ENCODE data around the gene TMEM47.

The TMEM47 gene

DNA sequence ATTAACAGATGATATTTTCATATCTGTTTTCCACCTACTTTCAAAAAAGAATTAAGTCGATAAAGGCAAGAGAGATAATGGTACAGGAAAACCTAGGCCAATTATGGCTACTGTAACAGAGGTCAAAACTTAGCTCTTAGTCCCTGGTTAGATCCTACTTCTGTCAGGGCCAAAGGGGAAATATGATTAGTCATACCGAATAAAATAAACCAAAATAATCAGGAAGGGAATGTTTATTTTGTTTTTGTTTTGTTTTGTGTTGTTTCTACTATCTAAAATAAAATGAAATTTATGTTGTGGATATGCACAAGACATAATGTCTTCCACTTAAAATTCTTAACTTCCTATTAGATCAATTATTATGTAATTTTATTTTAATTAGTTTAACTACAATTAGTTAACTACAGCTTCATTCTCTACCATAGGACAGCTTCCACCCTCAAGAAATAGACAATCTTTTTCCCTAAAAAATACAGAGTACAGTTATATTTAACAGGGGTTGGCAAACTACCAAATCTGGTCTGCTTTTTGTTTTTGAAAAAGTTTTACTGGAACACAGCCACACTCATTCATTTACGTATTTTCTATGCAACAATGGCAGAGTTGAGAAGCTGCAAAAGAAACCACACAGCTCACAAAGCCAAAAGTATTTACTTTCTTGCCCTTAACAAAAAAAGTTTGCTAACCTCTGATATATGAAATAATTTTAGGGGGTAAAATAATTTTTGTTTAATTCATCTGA lies 25.4 kb downstream of the TMEM47 start:
- no peaks in the 10 kb centered on the region for H3K27me3 ChIP-seq (ENCODE audit: insufficient read depth, insufficient read length)
- no peaks in the 10 kb centered on the region for H3K4me1 ChIP-seq (ENCODE audit: insufficient read depth, insufficient read length)
- TF ChIP-seq YY1 (IDR thresholded peaks at IDR 0.05; ENCODE audit: insufficient read depth, insufficient read length) (no peak), ZNF274 (IDR thresholded peaks at IDR 0.05; ENCODE audit: low read depth, low read length) (no peak), SUZ12 (IDR thresholded peaks at IDR 0.05; ENCODE audit: extremely low read depth, insufficient read depth, insufficient read length) (no peak)
- H3K4me3 ChIP-seq (ENCODE audit: insufficient read length, low read depth): no peak overlapping the region
- H3K9me3 ChIP-seq (ENCODE audit: insufficient read depth, low read length): no peaks in the 10 kb centered on the region
- H3K9ac ChIP-seq (ENCODE audit: insufficient read length, low read depth): no peak overlapping the region
- DNase-seq (ENCODE audit: low read depth, low spot score): no peak
- H3K36me3 ChIP-seq (ENCODE audit: insufficient read depth, insufficient read length, low read length): no peaks in the 10 kb centered on the region

DNA sequence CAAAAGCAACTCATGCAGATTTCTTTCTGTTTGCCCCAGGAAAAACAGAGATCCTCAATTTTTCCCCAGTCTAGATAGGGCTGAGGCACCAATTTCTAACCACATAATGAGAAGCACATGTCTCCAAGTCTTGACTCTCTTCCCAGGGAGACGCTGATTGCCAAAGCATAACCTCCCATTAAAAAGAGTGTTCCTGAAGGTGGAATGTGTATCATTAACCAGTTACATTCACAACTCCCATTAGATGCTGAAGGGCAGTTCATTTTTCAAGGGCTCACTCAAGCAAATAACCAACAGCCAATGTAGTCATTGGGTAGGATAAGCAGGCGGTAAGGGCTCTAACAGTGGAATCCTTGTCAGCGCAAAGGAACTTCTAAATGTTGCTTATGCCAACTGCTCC lies 27.5 kb downstream of the TMEM47 start:
- H3K4me1 ChIP-seq (ENCODE audit: insufficient read depth, insufficient read length): no peaks in the 10 kb centered on the region
- no peak overlapping the region for H3K9ac ChIP-seq (ENCODE audit: insufficient read length, low read depth)
- H3K4me3 ChIP-seq (ENCODE audit: insufficient read length, low read depth): no peak overlapping the region
- no peaks in the 10 kb centered on the region for H3K27me3 ChIP-seq (ENCODE audit: insufficient read depth, insufficient read length)
- DNase-seq (ENCODE audit: low read depth, low spot score): no peak
- H3K9me3 ChIP-seq (ENCODE audit: insufficient read depth, low read length): no peaks in the 10 kb centered on the region
- no peaks in the 10 kb centered on the region for H3K36me3 ChIP-seq (ENCODE audit: insufficient read depth, insufficient read length, low read length)
- TF ChIP-seq YY1 (IDR thresholded peaks at IDR 0.05; ENCODE audit: insufficient read depth, insufficient read length) (no peak), SUZ12 (IDR thresholded peaks at IDR 0.05; ENCODE audit: extremely low read depth, insufficient read depth, insufficient read length) (no peak), ZNF274 (IDR thresholded peaks at IDR 0.05; ENCODE audit: low read depth, low read length) (no peak)

DNA sequence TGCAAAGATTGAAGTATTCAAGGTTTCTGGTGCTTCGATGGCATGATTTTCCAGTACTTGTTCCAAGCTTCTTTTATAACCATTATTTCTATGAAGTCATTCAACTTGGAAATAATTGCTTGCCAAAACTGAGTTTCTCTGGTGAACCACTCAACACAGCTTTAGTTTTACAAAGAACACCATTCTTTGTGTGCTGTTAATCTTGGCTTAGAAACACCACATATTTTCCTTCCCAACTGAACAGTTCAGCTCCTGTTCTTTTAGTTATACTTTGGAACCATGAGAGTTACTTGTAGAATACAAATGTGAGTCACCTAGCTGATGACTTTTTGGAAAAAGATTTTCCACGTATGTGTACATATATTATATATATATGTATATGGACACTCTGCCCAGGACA lies 32.7 kb downstream of the TMEM47 start:
- DNase-seq (ENCODE audit: low read depth, low spot score): no peak
- no peaks in the 10 kb centered on the region for H3K27me3 ChIP-seq (ENCODE audit: insufficient read depth, insufficient read length)
- H3K4me3 ChIP-seq (ENCODE audit: insufficient read length, low read depth): no peak overlapping the region
- H3K9ac ChIP-seq (ENCODE audit: insufficient read length, low read depth): no peak overlapping the region
- TF ChIP-seq SUZ12 (IDR thresholded peaks at IDR 0.05; ENCODE audit: extremely low read depth, insufficient read depth, insufficient read length) (no peak), ZNF274 (IDR thresholded peaks at IDR 0.05; ENCODE audit: low read depth, low read length) (no peak), YY1 (IDR thresholded peaks at IDR 0.05; ENCODE audit: insufficient read depth, insufficient read length) (no peak)
- no peaks in the 10 kb centered on the region for H3K4me1 ChIP-seq (ENCODE audit: insufficient read depth, insufficient read length)
- no peaks in the 10 kb centered on the region for H3K36me3 ChIP-seq (ENCODE audit: insufficient read depth, insufficient read length, low read length)
- no peaks in the 10 kb centered on the region for H3K9me3 ChIP-seq (ENCODE audit: insufficient read depth, low read length)

DNA sequence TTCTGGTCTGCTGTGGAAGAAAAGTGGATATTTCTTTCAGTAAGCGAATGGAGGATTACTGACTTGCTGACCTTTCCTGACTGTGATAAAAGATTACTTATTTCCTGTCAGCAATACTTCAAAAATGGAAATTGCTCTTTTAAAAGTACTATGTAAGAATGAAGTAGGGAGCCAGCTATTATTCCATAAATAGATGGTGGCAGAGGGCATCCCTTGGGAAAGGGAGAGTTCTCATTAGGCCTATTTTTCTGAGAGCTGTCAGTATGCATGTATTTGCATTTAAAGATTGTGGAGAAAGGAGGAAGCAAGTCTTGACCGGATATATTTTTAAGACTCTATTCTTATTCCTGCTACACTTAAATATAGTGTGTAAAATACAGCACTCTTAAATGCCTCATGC lies 37.2 kb downstream of the TMEM47 start:
- Histone ChIP-seq H3K4me3 (ENCODE audit: insufficient read length, low read depth) (no peak overlapping the region), H3K4me1 (ENCODE audit: insufficient read depth, insufficient read length) (no peaks in the 10 kb centered on the region), H3K9ac (ENCODE audit: insufficient read length, low read depth) (no peak overlapping the region), H3K27me3 (ENCODE audit: insufficient read depth, insufficient read length) (no peaks in the 10 kb centered on the region), H3K9me3 (ENCODE audit: insufficient read depth, low read length) (peaks cover 7% of the 10 kb centered on the region; the same call in 1 of the 2 replicates), H3K36me3 (ENCODE audit: insufficient read depth, insufficient read length, low read length) (no peaks in the 10 kb centered on the region)
- no peak for DNase-seq (ENCODE audit: low read depth, low spot score)
- TF ChIP-seq YY1 (IDR thresholded peaks at IDR 0.05; ENCODE audit: insufficient read depth, insufficient read length) (no peak), ZNF274 (IDR thresholded peaks at IDR 0.05; ENCODE audit: low read depth, low read length) (no peak), SUZ12 (IDR thresholded peaks at IDR 0.05; ENCODE audit: extremely low read depth, insufficient read depth, insufficient read length) (no peak)

GRCh38 chrX:34612036-34612435 lies 45.0 kb downstream of the TMEM47 start:
- H3K36me3 ChIP-seq (ENCODE audit: insufficient read depth, insufficient read length, low read length): no peaks in the 10 kb centered on the region
- peaks cover 10% of the 10 kb centered on the region; the same call in 1 of the 2 replicates for H3K9me3 ChIP-seq (ENCODE audit: insufficient read depth, low read length)
- no peaks in the 10 kb centered on the region for H3K4me1 ChIP-seq (ENCODE audit: insufficient read depth, insufficient read length)
- H3K9ac ChIP-seq (ENCODE audit: insufficient read length, low read depth): no peak overlapping the region
- H3K27me3 ChIP-seq (ENCODE audit: insufficient read depth, insufficient read length): no peaks in the 10 kb centered on the region
- DNase-seq (ENCODE audit: low read depth, low spot score): no peak
- TF ChIP-seq SUZ12 (IDR thresholded peaks at IDR 0.05; ENCODE audit: extremely low read depth, insufficient read depth, insufficient read length) (no peak), YY1 (IDR thresholded peaks at IDR 0.05; ENCODE audit: insufficient read depth, insufficient read length) (no peak), ZNF274 (IDR thresholded peaks at IDR 0.05; ENCODE audit: low read depth, low read length) (no peak)
- H3K4me3 ChIP-seq (ENCODE audit: insufficient read length, low read depth): no peak overlapping the region

GRCh38 chrX:34598362-34598761 lies 58.7 kb downstream of the TMEM47 start:
- H3K9me3 ChIP-seq (ENCODE audit: insufficient read depth, low read length): no peaks in the 10 kb centered on the region
- no peaks in the 10 kb centered on the region for H3K27me3 ChIP-seq (ENCODE audit: insufficient read depth, insufficient read length)
- no peak overlapping the region for H3K4me3 ChIP-seq (ENCODE audit: insufficient read length, low read depth)
- H3K9ac ChIP-seq (ENCODE audit: insufficient read length, low read depth): no peak overlapping the region
- DNase-seq (ENCODE audit: low read depth, low spot score): no peak
- H3K4me1 ChIP-seq (ENCODE audit: insufficient read depth, insufficient read length): no peaks in the 10 kb centered on the region
- TF ChIP-seq SUZ12 (IDR thresholded peaks at IDR 0.05; ENCODE audit: extremely low read depth, insufficient read depth, insufficient read length): no peak
- TF ChIP-seq ZNF274 (IDR thresholded peaks at IDR 0.05; ENCODE audit: low read depth, low read length): no peak
- no peak for TF ChIP-seq YY1 (IDR thresholded peaks at IDR 0.05; ENCODE audit: insufficient read depth, insufficient read length)
- no peaks in the 10 kb centered on the region for H3K36me3 ChIP-seq (ENCODE audit: insufficient read depth, insufficient read length, low read length)

DNA sequence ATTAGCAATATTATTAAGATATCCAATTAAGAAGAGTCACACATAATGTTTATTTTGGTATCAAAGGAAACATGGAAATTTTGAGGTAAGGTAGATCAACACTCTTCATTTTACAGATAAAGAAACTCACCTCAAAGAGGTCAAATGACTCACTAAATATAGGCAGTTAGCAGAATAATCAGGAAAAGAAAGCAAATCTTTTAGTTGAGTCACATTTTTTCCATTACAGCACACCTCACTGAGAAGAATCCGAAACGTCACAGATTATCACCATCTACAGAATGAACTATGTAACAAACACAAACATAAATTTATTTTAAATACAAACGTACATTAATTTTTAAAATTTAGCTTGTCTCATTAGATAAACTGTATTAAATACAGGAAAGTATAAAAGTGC lies 70.1 kb downstream of the TMEM47 start:
- Histone ChIP-seq H3K9me3 (ENCODE audit: insufficient read depth, low read length) (no peaks in the 10 kb centered on the region), H3K27me3 (ENCODE audit: insufficient read depth, insufficient read length) (no peaks in the 10 kb centered on the region), H3K4me3 (ENCODE audit: insufficient read length, low read depth) (no peak overlapping the region), H3K4me1 (ENCODE audit: insufficient read depth, insufficient read length) (no peaks in the 10 kb centered on the region), H3K36me3 (ENCODE audit: insufficient read depth, insufficient read length, low read length) (no peaks in the 10 kb centered on the region), H3K9ac (ENCODE audit: insufficient read length, low read depth) (no peak overlapping the region)
- DNase-seq (ENCODE audit: low read depth, low spot score): no peak
- TF ChIP-seq SUZ12 (IDR thresholded peaks at IDR 0.05; ENCODE audit: extremely low read depth, insufficient read depth, insufficient read length) (no peak), YY1 (IDR thresholded peaks at IDR 0.05; ENCODE audit: insufficient read depth, insufficient read length) (no peak)
